Lung (tissue), 12 donors: Measurements from ENCODE around the gene ANO8. TPM values are rescaled to one million over a fixed set of nuclear protein-coding genes. Genes with fewer than 3 reads are reported as not detected.

Experiments
- ATAC-seq: fragments of 200-7000 bp; cut with Tn5 transposase; one replicate; pipeline ENCODE4 v1.9.1; 2020; ENCODE audit warnings: moderate number of reproducible peaks; ENCODE audit not compliant: insufficient read depth, low FRiP score
- DNase-seq, 3 donors: peaks; one replicate each; pipeline ENCODE4 v3.0.0-alpha.2; 2013 to 2017
- H3K27ac ChIP-seq, 2 donors: one replicate each; pipeline ENCODE4 v1.5.1; 2013; ENCODE audit warnings: mild to moderate bottlenecking in 2 of 2, moderate library complexity in 2 of 2, control low read depth in 1 of 2, inconsistent platforms in 1 of 2, low read depth in 1 of 2, low read length in 1 of 2
- H3K27me3 ChIP-seq, 3 donors: one replicate each; pipeline ENCODE4 v1.5.1; 2013; ENCODE audit warnings: low read length in 2 of 3; ENCODE audit not compliant: control insufficient read depth in 3 of 3, insufficient read depth in 3 of 3
- H3K36me3 ChIP-seq, 4 donors: one replicate each; pipeline ENCODE4 v1.5.1; 2013; ENCODE audit warnings: low read length in 4 of 4, mild to moderate bottlenecking in 1 of 4, moderate library complexity in 1 of 4; ENCODE audit not compliant: control insufficient read depth in 4 of 4, insufficient read depth in 4 of 4
- H3K4me1 ChIP-seq, 5 donors: one replicate each; pipeline ENCODE4 v1.5.1; 2013; ENCODE audit warnings: low read length in 5 of 5, mild to moderate bottlenecking in 2 of 5, moderate library complexity in 1 of 5; ENCODE audit not compliant: control insufficient read depth in 5 of 5, insufficient read depth in 5 of 5
- H3K4me3 ChIP-seq: one replicate; pipeline ENCODE4 v1.5.1; 2013; ENCODE audit warnings: mild to moderate bottlenecking, control low read depth, moderate library complexity
- H3K9ac ChIP-seq, 2 donors: one replicate each; pipeline ENCODE4 v1.5.1; 2013; ENCODE audit warnings: low read length in 2 of 2, control low read depth in 1 of 2; ENCODE audit not compliant: insufficient read depth in 1 of 2
- H3K9me3 ChIP-seq, 4 donors: one replicate each; pipeline ENCODE4 v1.5.1; 2013; ENCODE audit warnings: low read length in 3 of 4, mild to moderate bottlenecking in 1 of 4, moderate library complexity in 1 of 4; ENCODE audit not compliant: control insufficient read depth in 4 of 4, insufficient read depth in 3 of 4
- WGBS, 2 donors: extraction: QIAGEN DNeasy Blood & Tissue Kit; methylation state at CpG; one replicate each; pipeline ENCODE4 v1.1.7; 2013; 5-methylcytosine and 5-hydroxymethylcytosine counted together
- polyA plus RNA-seq, 2 donors: library from polyadenylated mRNA; stranded (reverse); fragments of 200-250 nt; gene quantifications; one replicate each; pipeline ENCODE4 v1.2.1, GENCODE V29; 2013
- total RNA-seq, 2 donors: library from RNA; depleted of rRNA in 1 of 2; stranded (reverse); fragments of >200 nt in 1 of 2; gene quantifications; one replicate each; pipeline ENCODE4 v1.2.1, GENCODE V29; 2014 to 2021
- TF ChIP-seq, protein P1 (sequence below): IDR thresholded peaks from 2 replicates; pipeline ENCODE4 v1.5.1; 2012; ENCODE audit warnings: mild to moderate bottlenecking; ENCODE audit errors: control extremely low read depth, extremely low read depth
- donor health status: control.
- donor health status: control.
- donor health status: Bipolar disorder and iron deficiency.
- donor health status: healthy.
- donor health status: DM: yes; HTN: yes; CAD: no.

Gene ANO8
- total and polyA plus RNA-seq, 4 donors: 7.1 to 22.5 (median 8.0) TPM

DNA sequence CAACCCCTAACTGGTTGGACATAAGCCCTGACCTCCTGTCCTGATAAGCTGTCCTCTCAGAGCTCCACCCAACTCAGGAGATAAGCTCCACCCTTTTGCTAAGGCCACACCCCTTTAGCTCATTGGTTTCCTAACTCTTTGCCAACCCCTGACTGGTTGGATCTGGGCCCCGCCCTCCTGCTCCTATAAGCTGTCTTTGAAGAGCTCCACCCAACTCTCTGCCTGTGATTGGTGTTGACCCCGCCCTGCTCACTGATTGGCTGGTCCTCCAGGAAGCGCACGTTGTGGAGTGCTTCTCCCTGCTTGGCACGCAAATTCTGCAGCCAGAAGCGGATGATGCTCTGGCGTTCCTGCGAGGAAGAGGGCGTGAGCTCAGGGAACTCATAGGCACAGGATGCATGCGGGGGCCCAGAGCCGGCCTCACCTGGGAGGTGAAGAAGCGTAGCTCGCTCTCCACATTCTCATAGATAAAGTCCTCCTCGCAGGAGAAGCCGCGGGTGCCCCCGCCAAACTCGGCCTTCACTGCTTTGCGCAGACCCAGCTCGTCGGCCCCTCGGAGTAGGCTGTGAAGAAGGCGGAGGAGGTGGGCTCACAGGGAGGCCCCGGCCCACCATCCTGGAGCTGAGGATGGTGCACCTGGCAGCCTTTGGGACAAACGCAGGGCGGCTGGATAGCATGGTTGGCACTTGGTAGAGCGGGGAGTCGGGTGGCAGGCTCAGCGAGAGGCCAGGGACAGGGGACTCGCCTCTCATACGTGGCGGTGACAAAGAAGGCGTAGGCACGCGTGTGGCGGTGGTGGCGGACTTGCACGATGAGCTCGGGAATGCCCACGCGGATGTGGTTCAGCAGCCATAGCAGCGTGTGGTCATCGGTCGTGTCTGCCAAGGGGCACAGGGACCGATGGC is 1.7 kb downstream of the ANO8 start:
- no peak for DNase-seq
- Histone ChIP-seq H3K4me3 (no peak overlapping the region), H3K36me3 (peaks cover 0 to 3% (median 1%) of the 10 kb centered on the region in 4 donors), H3K27ac (no peak overlapping the region), H3K27me3 (peaks cover 0 to 9% (median 2%) of the 10 kb centered on the region in 3 donors), H3K4me1 (peaks cover 0 to 19% (median 8%) of the 10 kb centered on the region in 5 donors), H3K9me3 (no peaks in the 10 kb centered on the region), H3K9ac (no peak overlapping the region)
- TF ChIP-seq, protein P1, sequence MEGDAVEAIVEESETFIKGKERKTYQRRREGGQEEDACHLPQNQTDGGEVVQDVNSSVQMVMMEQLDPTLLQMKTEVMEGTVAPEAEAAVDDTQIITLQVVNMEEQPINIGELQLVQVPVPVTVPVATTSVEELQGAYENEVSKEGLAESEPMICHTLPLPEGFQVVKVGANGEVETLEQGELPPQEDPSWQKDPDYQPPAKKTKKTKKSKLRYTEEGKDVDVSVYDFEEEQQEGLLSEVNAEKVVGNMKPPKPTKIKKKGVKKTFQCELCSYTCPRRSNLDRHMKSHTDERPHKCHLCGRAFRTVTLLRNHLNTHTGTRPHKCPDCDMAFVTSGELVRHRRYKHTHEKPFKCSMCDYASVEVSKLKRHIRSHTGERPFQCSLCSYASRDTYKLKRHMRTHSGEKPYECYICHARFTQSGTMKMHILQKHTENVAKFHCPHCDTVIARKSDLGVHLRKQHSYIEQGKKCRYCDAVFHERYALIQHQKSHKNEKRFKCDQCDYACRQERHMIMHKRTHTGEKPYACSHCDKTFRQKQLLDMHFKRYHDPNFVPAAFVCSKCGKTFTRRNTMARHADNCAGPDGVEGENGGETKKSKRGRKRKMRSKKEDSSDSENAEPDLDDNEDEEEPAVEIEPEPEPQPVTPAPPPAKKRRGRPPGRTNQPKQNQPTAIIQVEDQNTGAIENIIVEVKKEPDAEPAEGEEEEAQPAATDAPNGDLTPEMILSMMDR: no peak
- 96 to 99% methylated on average over 41 to 45 of the region's 45 CpGs for WGBS, 2 donors
- no peak for ATAC-seq

DNA sequence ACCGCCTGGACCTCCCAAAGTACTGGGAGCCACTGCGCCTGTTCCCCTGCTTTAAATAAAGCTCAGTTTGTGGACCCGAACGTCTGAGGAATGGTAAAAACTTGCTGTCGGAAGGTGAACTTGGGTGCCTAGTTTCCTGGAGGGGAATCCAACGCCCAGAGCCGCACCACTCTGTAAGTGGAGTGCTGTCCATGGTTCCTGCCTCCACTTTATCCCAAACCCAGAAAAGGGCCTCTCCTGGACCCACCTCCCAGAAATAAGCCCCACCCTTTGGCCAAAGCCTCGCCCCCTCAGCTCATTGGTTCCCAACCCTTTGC is 2.3 kb downstream of the ANO8 start:
- Histone ChIP-seq H3K27me3 (peaks cover 0 to 9% (median 2%) of the 10 kb centered on the region in 3 donors), H3K9me3 (no peaks in the 10 kb centered on the region), H3K27ac (no peak overlapping the region), H3K4me3 (no peak overlapping the region), H3K4me1 (peaks cover 0 to 17% (median 8%) of the 10 kb centered on the region in 5 donors), H3K36me3 (peaks cover 0 to 5% (median 2%) of the 10 kb centered on the region in 4 donors), H3K9ac (no peak overlapping the region)
- DNase-seq (no peak), ATAC-seq (no peak)
- TF ChIP-seq, protein P1: no peak
- WGBS, 2 donors: 92 to 96% methylated on average over 8 of the region's 8 CpGs

DNA sequence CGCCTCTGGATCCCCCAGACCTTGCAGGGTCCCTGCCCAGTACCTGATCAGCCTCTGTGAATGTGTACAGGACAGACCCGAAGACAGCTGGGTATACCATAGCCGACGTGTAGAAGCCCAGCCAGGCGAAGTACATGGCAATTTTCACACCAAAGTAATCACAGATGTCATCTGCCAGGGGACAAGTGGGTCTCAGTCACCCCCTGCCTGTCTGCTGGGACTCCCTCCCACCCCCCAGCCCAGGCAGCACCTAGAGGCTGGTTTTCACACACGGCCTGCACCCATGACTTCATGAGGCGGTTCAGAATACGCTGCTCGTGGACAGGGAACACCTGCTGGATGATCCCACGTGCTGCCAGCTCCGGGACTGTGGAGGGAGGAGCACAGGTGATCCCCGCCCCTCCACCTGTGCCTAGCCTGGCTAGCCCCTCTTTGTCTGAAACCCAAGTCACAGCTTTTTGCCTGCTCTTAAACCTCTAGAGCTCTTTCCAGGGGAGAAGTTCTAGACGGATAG is 3.6 kb downstream of the ANO8 start:
- H3K4me1 ChIP-seq: peaks cover 0 to 17% (median 8%) of the 10 kb centered on the region in 5 donors
- H3K9me3 ChIP-seq: no peaks in the 10 kb centered on the region
- WGBS, 2 donors: 92 to 94% methylated on average over 13 of the region's 13 CpGs
- no peak overlapping the region for H3K27ac ChIP-seq
- peaks cover 0 to 5% (median 2%) of the 10 kb centered on the region in 4 donors for H3K36me3 ChIP-seq
- no peak overlapping the region for H3K4me3 ChIP-seq
- TF ChIP-seq, protein P1: no peak
- no peak overlapping the region for H3K9ac ChIP-seq
- ATAC-seq (no peak), DNase-seq (no peak)
- peaks cover 0 to 9% (median 2%) of the 10 kb centered on the region in 3 donors for H3K27me3 ChIP-seq
